Fibroblast of peridontal ligament (primary cell): Measurements from ENCODE around the gene HSFX2.
"Not testable (repeated sequence)": the region's sequence is repeated elsewhere in the genome, so short reads cannot be mapped to it uniquely, and the experiment has no call there.

ENCODE experiments used
- DNase-seq: peaks from one replicate; pipeline ENCODE4 v3.0.0-alpha.2; 2010; ENCODE audit errors: extremely low read depth

HSFX2 gene

GRCh38 chrX:149587359-149587758, 7.8 kb downstream of the HSFX2 start, which contains the start of gene MAGEA9B:
TSS of gene MAGEA9B (minus strand) at chrX:149587459. CDS start at chrX:149583179, 4,280 bp downstream.
- DNase-seq: not testable (repeated sequence)

GRCh38 chrX:149585631-149586030, 9.5 kb downstream of the HSFX2 start:
- not testable (repeated sequence) for DNase-seq

- not testable (repeated sequence) for DNase-seq
Observed at GRCh38 chrX:149573456-149573855, 21.7 kb downstream of the HSFX2 start.

GRCh38 chrX:149572743-149573142, 22.4 kb downstream of the HSFX2 start:
- no peak for DNase-seq

- no peak for DNase-seq
Observed at GRCh38 chrX:149571770-149572169, 23.3 kb downstream of the HSFX2 start.

GRCh38 chrX:149570668-149571067, 24.4 kb downstream of the HSFX2 start:
- peak; percentile 82 for DNase-seq

GRCh38 chrX:149569770-149570169, 25.3 kb downstream of the HSFX2 start:
- no peak for DNase-seq

GRCh38 chrX:149568701-149569296, 26.3 kb downstream of the HSFX2 start:
- no peak for DNase-seq

GRCh38 chrX:149567621-149568417, 27.3 kb downstream of the HSFX2 start:
- DNase-seq: no peak

- no peak for DNase-seq
Observed at GRCh38 chrX:149563359-149563758, 31.8 kb downstream of the HSFX2 start.

- not testable (repeated sequence) for DNase-seq
Observed at GRCh38 chrX:149555251-149555650, 39.9 kb downstream of the HSFX2 start.

- not testable (repeated sequence) for DNase-seq
Observed at GRCh38 chrX:149551939-149552248, 43.2 kb downstream of the HSFX2 start.

GRCh38 chrX:149551245-149551938, 43.7 kb downstream of the HSFX2 start:
- DNase-seq: not testable (repeated sequence)

- not testable (repeated sequence) for DNase-seq
Observed at GRCh38 chrX:149550454-149550853, 44.7 kb downstream of the HSFX2 start.

- not testable (repeated sequence) for DNase-seq
Observed at GRCh38 chrX:149549701-149550100, 45.4 kb downstream of the HSFX2 start, which contains the start of gene HSFX3. TSS of gene HSFX3 (minus strand) at chrX:149549924. CDS start at chrX:149549852, 72 bp downstream.

- DNase-seq: not testable (repeated sequence)
Observed at GRCh38 chrX:149547782-149548181, 47.3 kb downstream of the HSFX2 start.

GRCh38 chrX:149546962-149547361, 48.2 kb downstream of the HSFX2 start:
- DNase-seq: not testable (repeated sequence)

GRCh38 chrX:149545545-149546543, 49.3 kb downstream of the HSFX2 start:
- DNase-seq: not testable (repeated sequence)
